HG03469 (cell line): Measurements from ENCODE around the gene KNCN.

Source experiments
- ATAC-seq: cut with Tn5 transposase; IDR thresholded peaks from one replicate; pipeline ENCODE4 v1.9.1; 2021; ENCODE audit warnings: mild to moderate bottlenecking, moderate library complexity, moderate number of reproducible peaks; ENCODE audit not compliant: unreplicated experiment

The KNCN gene

GRCh38 chr1:46569116-46569515 is 17.7 kb upstream of the KNCN start:
- no peak for ATAC-seq

GRCh38 chr1:46568461-46568891 is 17.0 kb upstream of the KNCN start:
- no peak for ATAC-seq

DNA sequence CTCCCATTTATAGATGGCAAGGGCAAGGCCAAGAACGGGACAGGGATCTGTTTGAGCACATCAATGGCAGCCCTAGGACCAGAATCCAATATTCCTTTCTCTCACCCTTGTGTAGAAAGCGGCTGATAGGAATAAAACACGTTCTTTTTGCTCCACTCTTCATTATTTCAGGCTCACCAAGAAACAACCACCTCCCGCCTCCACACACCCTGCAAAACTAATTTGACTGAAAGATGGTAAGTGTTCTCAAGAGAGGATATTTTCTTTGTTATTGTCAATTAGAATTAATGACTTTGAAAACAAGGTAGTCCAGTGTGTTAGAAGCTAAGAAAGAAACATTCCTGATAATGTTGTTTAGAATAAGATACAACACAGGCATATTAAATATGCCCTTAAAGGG is 11.9 kb upstream of the KNCN start:
- no peak for ATAC-seq

DNA sequence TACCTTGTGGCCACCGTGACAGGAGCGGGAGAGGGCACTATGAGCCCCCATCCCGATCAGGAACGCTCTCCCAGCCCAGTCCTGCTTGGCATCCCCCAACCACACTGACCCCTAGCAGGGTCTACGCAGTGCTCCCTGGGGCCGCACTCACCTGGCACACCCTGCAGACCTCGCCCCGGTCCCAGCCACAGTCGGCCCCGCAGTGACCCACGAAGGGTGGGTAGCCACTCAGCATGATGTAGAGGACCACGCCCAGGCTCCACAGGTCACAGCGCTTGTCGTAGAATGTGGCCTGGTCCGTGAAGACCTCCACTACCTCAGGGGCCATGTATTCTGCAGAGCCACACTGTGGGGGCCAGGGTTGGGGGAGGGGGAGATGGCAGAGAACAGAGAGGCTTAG is 11.1 kb upstream of the KNCN start:
- ATAC-seq: no peak

- no peak for ATAC-seq
Measured at GRCh38 chr1:46558966-46559365, 7.5 kb upstream of the KNCN start.

DNA sequence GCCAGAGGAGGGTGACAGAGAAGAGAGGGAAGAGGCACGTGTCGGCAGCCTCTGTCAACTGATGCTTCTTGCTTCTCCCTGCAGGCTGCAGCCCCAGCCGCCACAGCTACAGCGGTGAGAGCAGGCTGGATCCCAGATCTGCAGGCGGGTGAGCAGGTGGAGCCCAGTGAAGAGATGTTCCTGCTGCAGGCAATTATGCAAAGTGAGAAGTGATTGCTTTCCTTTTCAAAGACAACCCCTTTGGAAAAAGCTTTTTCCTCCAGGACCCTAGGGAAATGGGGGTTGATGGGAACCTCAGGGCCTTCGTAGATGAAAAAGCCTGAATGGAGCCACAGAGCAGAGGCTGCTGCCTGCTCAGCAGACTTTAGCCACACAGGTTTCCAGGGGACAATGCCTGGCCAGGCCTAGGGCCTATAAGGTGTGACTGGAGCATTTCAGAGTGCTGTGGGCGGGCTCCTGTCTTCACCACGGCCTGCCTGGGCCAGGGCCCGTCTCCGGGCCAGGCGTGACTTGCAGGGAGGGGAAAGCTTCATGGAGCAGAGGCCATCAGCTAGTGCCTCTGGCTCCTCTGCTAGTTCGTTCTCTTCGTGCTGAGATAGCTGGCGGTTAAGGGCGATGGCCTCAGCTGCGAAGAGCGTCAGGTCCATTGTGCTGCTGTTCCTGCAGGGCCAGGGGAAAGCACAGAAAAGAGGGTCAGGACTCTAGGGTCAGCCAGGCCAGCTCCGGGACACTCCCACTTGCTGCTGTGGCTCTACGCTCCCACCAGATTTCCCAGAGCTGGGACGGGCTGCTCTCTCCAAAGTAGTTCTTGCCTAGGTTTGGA is 6.9 kb upstream of the KNCN start:
- ATAC-seq: no peak

DNA sequence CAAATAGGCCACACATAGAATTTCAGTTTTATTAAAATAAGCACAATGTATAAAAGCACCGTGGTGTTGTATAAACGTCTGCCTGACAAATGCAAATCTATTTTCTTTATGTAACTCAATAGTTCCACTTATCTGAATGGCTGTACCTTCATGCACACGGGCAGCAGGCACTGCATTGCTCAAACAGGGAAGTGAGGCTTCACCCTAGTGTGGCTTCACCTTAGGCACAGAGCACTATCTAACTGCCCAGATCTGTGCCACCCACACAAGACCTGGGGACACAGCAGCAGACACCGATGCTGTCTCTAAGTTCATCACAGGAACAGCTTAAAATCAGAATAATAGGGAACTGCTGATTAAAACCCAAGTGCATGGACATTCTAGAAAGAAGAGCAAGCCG is 6.0 kb upstream of the KNCN start:
- ATAC-seq: no peak

DNA sequence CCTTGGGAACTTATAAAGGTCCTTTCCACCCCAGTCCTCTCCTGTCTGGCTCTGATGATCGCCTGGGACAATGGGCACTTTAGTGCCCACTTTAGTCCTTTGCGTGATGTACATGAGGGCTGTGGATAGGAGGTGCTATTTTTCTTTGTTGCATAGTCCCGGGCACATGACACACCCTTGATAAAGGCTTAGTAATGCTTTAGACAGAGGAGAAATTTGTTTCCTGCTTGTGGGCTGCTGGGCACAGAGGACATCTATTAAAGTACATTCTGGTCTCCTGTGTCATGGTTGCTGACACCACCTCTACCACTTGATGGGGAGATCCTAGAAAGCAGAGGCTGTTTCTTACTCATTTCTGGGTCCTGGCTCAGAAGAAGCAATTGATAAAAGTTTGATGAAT is 5.4 kb upstream of the KNCN start:
- ATAC-seq: no peak

DNA sequence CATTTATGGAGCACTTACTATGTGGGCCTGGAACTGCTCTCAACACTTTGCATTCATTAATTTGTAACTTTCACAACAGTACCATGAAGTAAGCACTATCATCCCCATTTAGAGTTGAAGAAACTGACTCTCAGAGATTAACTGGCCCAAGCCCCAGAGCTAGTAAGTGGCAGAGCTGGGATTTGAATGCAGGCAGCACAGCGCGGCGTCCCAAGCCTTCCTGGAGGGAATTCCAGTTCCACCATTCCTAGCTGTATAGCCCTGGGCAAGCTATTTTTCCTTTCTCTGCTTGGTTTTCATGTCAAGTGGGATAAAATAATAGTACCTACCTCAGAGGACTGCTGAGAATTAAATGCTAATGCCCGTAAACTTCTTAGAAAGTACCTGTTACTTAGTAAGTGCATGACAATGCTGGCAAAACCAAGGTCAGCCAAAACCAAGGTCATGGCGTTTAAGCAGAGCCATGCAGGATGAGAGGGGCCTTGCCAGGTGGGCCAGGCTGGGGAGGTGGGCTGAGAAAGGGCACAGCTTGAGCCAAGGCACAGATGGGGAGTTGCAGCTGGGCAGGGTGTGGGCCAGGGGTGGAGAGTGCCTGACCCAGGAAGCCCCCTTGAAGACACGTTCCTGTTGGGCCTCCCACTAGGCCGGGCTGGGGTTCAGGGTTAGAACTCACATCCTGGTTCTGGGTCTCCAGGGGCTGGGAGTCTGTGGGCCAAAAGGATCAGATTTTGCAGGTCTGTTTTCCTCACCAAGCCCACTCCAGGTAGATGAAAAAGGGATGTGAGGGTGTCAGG is 4.6 kb upstream of the KNCN start:
- no peak for ATAC-seq

GRCh38 chr1:46554597-46555381 is 3.3 kb upstream of the KNCN start:
- no peak for ATAC-seq

DNA sequence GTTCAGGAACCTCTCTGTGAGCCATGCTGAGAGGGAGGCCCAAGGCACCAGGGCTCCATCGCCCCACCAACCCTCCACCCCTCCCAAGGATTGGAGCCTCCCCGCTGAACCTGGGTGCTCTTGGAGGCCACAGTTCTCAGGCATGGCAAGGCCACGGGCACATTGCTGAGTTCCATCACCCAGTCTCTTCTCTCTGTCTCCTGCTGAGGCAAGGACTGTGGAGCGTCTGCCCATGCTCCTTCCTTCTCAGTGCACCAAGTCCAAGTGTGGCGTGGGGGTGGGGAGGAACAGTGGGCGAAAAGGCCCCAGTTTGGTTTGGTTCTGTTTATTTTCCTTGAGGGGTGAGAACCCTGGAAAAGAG is 2.8 kb upstream of the KNCN start:
- no peak for ATAC-seq

DNA sequence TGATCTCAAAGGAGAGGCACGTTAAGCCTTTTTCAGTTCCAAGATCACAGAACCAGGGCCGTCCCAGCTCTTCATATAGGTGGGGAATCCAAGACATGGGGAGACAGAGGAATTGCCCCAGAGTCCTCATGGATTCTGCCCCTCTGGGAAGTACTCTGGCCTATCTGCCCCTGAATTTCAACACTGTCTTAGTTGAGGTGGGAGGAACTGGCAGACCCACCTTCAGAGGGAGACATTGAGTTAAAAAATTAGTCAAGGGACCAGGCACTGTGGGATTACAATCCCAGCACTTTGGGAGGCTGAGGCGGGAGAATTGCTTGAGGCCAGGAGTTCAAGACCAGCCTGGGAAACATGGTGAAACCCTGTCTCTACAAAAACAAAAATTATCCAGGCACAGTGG is 2.1 kb upstream of the KNCN start:
- no peak for ATAC-seq

DNA sequence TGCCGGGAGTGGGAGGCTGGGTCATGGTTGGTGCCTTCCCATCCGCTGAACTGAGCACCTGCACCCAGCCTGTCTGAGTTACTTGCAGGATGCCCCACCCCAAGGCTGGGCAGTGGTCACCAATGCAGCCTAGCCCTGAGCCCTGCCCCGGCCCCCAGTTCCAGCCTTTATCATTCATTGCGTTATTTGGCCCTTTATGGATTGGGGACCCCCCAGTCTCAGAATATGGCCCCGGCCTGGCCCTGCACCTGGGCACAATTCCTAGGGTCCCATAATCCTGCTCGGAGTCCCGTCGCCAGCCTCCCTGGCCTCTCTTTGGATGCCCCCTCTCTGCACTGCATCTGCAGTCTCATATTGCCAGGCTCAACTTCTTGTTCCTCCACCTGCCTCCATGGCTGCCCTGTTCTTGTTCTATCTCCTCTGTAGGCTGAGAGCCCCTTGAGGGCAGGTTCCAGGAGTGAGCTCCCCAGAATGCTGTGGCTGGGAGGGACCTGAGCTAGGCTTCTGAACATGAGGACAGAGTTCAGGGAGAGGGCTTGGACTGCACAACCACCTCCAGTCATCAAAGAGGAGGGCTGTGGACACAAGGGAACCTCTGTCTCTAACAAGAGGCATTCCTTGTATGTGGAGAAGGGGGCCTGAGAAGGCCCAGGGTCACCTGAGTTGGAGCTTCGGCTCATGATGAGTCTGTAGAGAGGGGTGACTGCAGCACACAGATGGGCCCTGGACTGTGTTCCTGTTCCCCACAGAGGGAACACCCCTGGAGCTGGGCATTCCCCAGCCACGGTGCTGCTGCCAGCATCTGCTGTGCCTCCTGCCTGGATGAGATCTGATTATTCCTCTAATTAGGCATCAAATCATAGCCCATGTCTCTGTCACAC is 1.1 kb upstream of the KNCN start:
- no peak for ATAC-seq

- no peak for ATAC-seq
Measured at GRCh38 chr1:46550751-46551231, 656 bp downstream of the KNCN start.

- ATAC-seq: no peak
Measured at GRCh38 chr1:46549697-46550681, 1.5 kb downstream of the KNCN start.

DNA sequence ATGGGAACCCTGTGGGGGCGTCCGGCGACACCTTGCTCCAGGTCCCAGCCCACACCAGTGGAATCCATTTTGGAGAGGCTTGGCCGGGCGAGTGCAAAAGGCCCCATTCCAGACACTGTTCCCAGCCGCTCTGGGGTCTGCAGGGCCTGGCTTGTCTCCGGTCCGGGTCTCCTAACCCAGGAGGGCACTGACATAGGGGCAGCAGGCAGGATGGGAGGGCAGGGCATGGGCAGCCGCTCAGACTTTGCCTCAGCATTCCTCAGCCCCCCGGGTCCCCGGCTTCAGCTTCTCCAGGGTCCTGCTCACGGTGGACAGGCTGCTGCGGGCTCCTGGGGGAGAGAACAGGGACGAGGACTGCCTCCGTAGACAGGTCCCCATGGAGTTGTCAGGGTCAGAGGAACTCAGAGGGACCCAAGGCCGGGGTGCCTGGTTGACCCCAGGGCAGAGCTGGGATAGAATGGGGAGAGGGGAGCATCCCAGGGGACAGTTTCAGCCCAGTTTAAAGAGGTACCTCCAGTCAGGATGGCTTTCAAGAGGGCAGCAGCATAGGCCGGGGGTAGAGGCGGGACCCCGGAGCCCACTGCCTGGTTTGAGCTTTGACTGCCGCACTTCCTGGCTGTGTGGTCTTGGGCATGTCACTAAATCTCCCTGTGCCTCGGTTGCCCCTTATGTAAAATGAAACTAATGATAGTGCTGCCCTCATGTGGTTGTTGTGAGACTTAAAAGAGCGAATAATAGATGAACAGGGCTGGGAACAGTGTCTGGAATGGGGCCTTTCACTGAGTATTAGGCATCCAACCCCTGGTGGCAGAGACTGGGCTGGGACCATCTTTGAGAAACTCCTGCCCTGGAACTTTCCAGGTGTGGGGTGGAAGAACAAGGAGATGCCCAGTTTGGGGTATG is 3.7 kb downstream of the KNCN start:
- no peak for ATAC-seq

DNA sequence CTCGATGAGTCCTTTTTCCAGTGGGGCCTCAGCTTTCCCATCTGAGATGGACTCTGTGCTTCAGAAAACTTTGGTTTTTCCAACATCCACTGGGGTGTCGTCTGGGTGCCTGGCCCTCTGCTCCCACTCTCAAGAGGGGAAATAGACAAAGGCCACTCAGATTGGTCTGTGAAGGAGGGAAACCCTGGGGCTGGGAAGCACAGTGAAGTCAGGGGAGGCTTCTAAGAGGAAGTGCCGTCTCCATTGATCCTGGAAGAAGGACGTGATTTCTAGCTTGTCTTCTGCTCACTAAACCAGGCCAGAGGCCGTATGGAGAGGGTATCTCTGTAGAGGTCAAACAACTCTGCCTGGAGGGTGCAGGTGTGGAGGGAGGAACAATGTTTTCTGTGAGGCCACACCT is 5.2 kb downstream of the KNCN start:
- ATAC-seq: no peak

DNA sequence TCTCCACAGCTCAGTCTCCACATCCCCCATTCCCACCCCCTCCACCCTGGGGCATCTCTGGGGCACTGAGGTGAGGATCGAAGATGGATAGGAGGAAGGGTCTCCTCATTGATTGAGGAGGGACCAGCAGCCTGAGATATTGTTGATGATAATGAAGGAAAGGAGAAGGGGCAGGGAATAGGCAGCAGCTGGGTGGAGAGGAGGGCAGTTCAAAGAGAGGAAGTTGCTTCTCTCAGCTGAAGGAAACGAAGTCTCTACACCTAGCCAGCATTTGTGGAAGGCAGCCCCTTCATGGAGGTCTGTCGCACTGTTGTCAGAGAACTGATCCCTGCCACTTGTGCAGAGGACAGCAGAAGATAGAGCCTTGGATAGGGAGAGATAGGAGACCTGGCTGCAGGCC is 5.7 kb downstream of the KNCN start:
- ATAC-seq: no peak
